Mesenchymal stem cell (in vitro differentiated cells and primary cell): Measurements from ENCODE around the gene PVALB.
A peak's percentile ranks its signal among the peaks of the same experiment; 100 is the strongest.

Experiments
- DNase-seq: peaks from one replicate; pipeline ENCODE4 v3.0.0-alpha.2; 2013
- H2AFZ ChIP-seq: one replicate; pipeline ENCODE4 v1.6.1; 2013; ENCODE audit warnings: low read depth, mild to moderate bottlenecking, control low read depth, inconsistent platforms, low read length, moderate library complexity
- H2AK5ac ChIP-seq: 2 replicates; pipeline ENCODE4 v1.6.1; 2013; ENCODE audit warnings: low read length, moderate library complexity, mild to moderate bottlenecking, inconsistent platforms; ENCODE audit not compliant: severe bottlenecking
- H2BK120ac ChIP-seq: one replicate; pipeline ENCODE4 v1.6.1; 2013; ENCODE audit warnings: low read depth, mild to moderate bottlenecking, inconsistent platforms, low read length, moderate library complexity
- H2BK12ac ChIP-seq, 2 experiments: one replicate each; pipeline ENCODE4 v1.6.1; 2013; ENCODE audit warnings: inconsistent platforms in 2 of 2, low read length in 2 of 2, mild to moderate bottlenecking in 2 of 2, moderate library complexity in 2 of 2, control low read depth in 1 of 2
- H2BK15ac ChIP-seq: one replicate; pipeline ENCODE4 v1.6.1; 2013; ENCODE audit warnings: mild to moderate bottlenecking, low read depth, inconsistent platforms; ENCODE audit not compliant: poor library complexity, severe bottlenecking
- H2BK5ac ChIP-seq: 2 replicates; pipeline ENCODE4 v1.6.1; 2013; ENCODE audit warnings: low read depth, mild to moderate bottlenecking, low read length, control low read depth, inconsistent platforms; ENCODE audit not compliant: poor library complexity, severe bottlenecking
- H3K14ac ChIP-seq, 2 experiments: one replicate each; pipeline ENCODE4 v1.6.1; 2013; ENCODE audit warnings: inconsistent platforms in 2 of 2, low read length in 2 of 2, control low read depth in 1 of 2, mild to moderate bottlenecking in 1 of 2, moderate library complexity in 1 of 2
- H3K18ac ChIP-seq, 2 experiments: one replicate each; pipeline ENCODE4 v1.6.1; 2013; ENCODE audit warnings: inconsistent platforms in 2 of 2, low read length in 2 of 2, control low read depth in 1 of 2, low read depth in 1 of 2, mild to moderate bottlenecking in 1 of 2
- H3K23ac ChIP-seq, 2 experiments: one replicate each; pipeline ENCODE4 v1.6.1; 2013; ENCODE audit warnings: inconsistent platforms in 2 of 2, low read length in 2 of 2, mild to moderate bottlenecking in 2 of 2, moderate library complexity in 2 of 2, control low read depth in 1 of 2
- H3K27ac ChIP-seq: 2 replicates; pipeline ENCODE4 v1.5.1; 2013; ENCODE audit warnings: mild to moderate bottlenecking, moderate library complexity, low read length, control low read depth, inconsistent platforms; ENCODE audit not compliant: poor library complexity, severe bottlenecking
- H3K27me3 ChIP-seq, 2 experiments: 2 replicates each; pipeline versions ENCODE4 v1.6.1 to v1.7.0; 2013; ENCODE audit warnings: low read length in 2 of 2, mild to moderate bottlenecking in 2 of 2, moderate library complexity in 2 of 2, control low read depth in 1 of 2, inconsistent platforms in 1 of 2; ENCODE audit not compliant: control insufficient read depth in 1 of 2, insufficient read depth in 1 of 2
- H3K36me3 ChIP-seq, 2 experiments: 2 replicates each; pipeline versions ENCODE4 v1.6.1 to v1.7.0; 2013; ENCODE audit warnings: low read length in 2 of 2, control low read depth in 1 of 2, inconsistent platforms in 1 of 2, low read depth in 1 of 2, mild to moderate bottlenecking in 1 of 2; ENCODE audit not compliant: insufficient read depth in 2 of 2, control insufficient read depth in 1 of 2
- H3K4ac ChIP-seq, 2 experiments: one replicate each; pipeline ENCODE4 v1.6.1; 2013; ENCODE audit warnings: inconsistent platforms in 2 of 2, low read length in 2 of 2, mild to moderate bottlenecking in 2 of 2, moderate library complexity in 2 of 2, control low read depth in 1 of 2, low read depth in 1 of 2
- H3K4me1 ChIP-seq: 2 replicates; pipeline ENCODE4 v1.6.1; 2013; ENCODE audit warnings: low read depth, low read length, control low read depth; ENCODE audit not compliant: control insufficient read depth, insufficient read depth
- H3K4me2 ChIP-seq: 2 replicates; pipeline ENCODE4 v1.6.1; 2013; ENCODE audit warnings: low read length, mild to moderate bottlenecking, inconsistent platforms; ENCODE audit not compliant: poor library complexity, severe bottlenecking
- H3K4me3 ChIP-seq, 2 experiments: 2 replicates each; pipeline versions ENCODE4 v1.5.1 to v1.7.0; 2013; ENCODE audit warnings: low read length in 2 of 2, mild to moderate bottlenecking in 2 of 2, control low read depth in 1 of 2, low read depth in 1 of 2; ENCODE audit not compliant: insufficient read depth in 1 of 2
- H3K79me1 ChIP-seq: replicated peaks from 2 replicates; pipeline ENCODE4 v1.6.1; 2013; ENCODE audit warnings: mild to moderate bottlenecking, control low read depth, low read length, inconsistent platforms; ENCODE audit not compliant: poor library complexity, severe bottlenecking
- H3K9ac ChIP-seq: 2 replicates; pipeline ENCODE4 v1.7.0; 2013; ENCODE audit warnings: mild to moderate bottlenecking, low read length, moderate library complexity
- H3K9me3 ChIP-seq: 2 replicates; pipeline ENCODE4 v1.7.0; 2013; ENCODE audit warnings: mild to moderate bottlenecking, low read length; ENCODE audit not compliant: control insufficient read depth
- H4K8ac ChIP-seq: one replicate; pipeline ENCODE4 v1.6.1; 2013; ENCODE audit warnings: inconsistent platforms, mild to moderate bottlenecking, low read length, moderate library complexity
- H4K91ac ChIP-seq: one replicate; pipeline ENCODE4 v1.6.1; 2013; ENCODE audit warnings: mild to moderate bottlenecking, low read length, inconsistent platforms
- WGBS: methylation state at CpG from one replicate; pipeline ENCODE4 v1.1.7; 2013; ENCODE audit warnings: mixed read lengths; 5-methylcytosine and 5-hydroxymethylcytosine counted together

The PVALB gene

DNA sequence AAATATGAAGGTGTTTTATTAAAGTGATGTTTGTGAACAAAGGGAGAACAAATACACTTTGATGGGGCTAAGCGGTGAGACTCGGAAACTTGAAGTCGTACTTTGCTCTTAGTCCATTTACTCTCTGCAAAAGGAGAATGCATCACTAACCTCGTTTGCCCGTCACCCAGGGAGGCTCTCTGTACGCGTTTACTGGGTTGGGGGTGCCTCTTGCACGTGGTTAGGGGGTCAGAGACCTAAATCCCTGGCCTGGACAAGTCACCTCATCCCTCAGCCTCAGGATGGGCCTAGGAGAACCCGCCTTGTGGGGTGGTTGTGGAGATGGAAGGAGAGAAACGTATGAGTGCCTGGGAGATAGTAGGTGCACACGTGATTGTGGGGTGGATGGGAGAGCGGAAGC lies 40.1 kb downstream of the PVALB start:
- Histone ChIP-seq H2AK5ac (no peak overlapping the region), H2BK15ac (no peak overlapping the region), H3K27me3 (no peaks in the 10 kb centered on the region), H2BK5ac (no peak overlapping the region), H3K18ac (peak overlapping the region in 1 of 2 experiments; percentile 46), H3K4me1 (peaks cover 4% of the 10 kb centered on the region), H3K4ac (peak overlapping the region in 1 of 2 experiments; percentile 6), H4K91ac (no peak overlapping the region), H3K9ac (peak overlapping the region; percentile 52), H4K8ac (peak overlapping the region; percentile 74), H3K27ac (no peak overlapping the region), H3K9me3 (no peaks in the 10 kb centered on the region), H3K14ac (peak overlapping the region in 1 of 2 experiments; percentile 66), H3K36me3 (peaks cover 4 to 9% of the 10 kb centered on the region in 2 experiments), H3K23ac (no peak overlapping the region), H3K4me3 (peak overlapping the region in 1 of 2 experiments; percentile 65), H2BK12ac (peak overlapping the region in 1 of 2 experiments; percentile 15), H3K79me1 (peaks cover 9% of the 10 kb centered on the region), H2BK120ac (no peak overlapping the region), H2AFZ (peak overlapping the region; percentile 33), H3K4me2 (peak overlapping the region; percentile 68)
- no peak for DNase-seq
- 88% methylated on average over 12 of the region's 12 CpGs for WGBS

DNA sequence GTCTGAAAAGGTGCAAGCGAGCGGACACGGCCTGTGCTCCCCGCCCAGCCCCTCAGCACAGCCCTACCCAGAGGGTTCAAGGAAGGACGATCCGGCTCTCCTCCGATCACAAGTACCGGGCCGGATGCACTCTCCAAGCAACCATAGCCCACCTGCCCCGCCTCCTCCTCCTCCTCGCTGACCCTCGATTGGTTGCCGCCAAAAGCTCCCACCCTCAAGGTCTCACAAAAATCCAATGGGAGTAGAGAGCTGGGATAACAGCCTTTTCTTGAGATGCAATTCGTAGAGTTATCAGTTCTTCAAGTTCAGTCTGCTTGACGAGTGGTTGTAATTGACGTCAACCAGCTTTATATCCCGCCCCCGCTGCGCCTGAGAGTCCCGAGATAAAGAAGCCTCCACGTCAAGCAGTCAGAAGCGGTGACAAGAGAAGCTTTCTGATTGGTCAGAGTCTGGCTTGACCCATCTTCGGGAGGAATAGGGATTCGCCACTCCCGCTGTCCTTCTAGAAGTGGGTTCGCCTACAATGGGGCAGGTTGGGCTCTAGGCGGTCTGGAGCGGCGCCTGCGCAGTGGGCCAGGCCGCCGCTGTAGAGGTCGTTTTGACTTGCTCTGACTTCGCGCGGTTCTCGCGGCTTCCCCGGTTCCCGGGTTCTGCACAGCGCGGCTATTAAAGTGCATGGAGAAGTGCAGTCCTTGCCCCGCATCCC lies 40.7 kb downstream of the PVALB start, which contains the start of gene IFT27:
TSS of gene IFT27 (minus strand) at position 156 of the 706 bp plus-strand sequence. CDS start 412 bp downstream, outside the sequence.
- no peak within 1 kb of the TSS for H2BK15ac ChIP-seq
- peak within 1 kb of the TSS; percentile 91 for H2AFZ ChIP-seq
- H2BK12ac ChIP-seq = peak within 1 kb of the TSS in 1 of 2 experiments; percentile 15
- peak within 1 kb of the TSS in 1 of 2 experiments; percentile 96 for H3K4ac ChIP-seq
- H3K14ac ChIP-seq = peak within 1 kb of the TSS in 1 of 2 experiments; percentile 66
- H3K79me1 ChIP-seq = peaks cover 14% of the 10 kb centered on the region
- no peaks in the 10 kb centered on the region for H3K9me3 ChIP-seq
- no peak within 1 kb of the TSS for H2BK5ac ChIP-seq
- no peaks in the 10 kb centered on the region for H3K27me3 ChIP-seq
- peaks cover 3% of the 10 kb centered on the region for H3K4me1 ChIP-seq
- WGBS = under 1% methylated on average over 38 of the region's 43 CpGs
- H2AK5ac ChIP-seq = no peak within 1 kb of the TSS
- peak within 1 kb of the TSS; percentile 88 for H2BK120ac ChIP-seq
- no peak within 1 kb of the TSS for H3K23ac ChIP-seq
- H3K4me3 ChIP-seq = peak within 1 kb of the TSS; percentile 85 to 89
- peak within 1 kb of the TSS; percentile 68 for H3K4me2 ChIP-seq
- H4K91ac ChIP-seq = no peak within 1 kb of the TSS
- H3K36me3 ChIP-seq = peaks cover 5 to 15% of the 10 kb centered on the region in 2 experiments
- H3K18ac ChIP-seq = peak within 1 kb of the TSS; percentile 64 to 92
- H3K27ac ChIP-seq = no peak within 1 kb of the TSS
- DNase-seq = peak; percentile 100
- H3K9ac ChIP-seq = peak within 1 kb of the TSS; percentile 88
- peak within 1 kb of the TSS; percentile 74 for H4K8ac ChIP-seq

DNA sequence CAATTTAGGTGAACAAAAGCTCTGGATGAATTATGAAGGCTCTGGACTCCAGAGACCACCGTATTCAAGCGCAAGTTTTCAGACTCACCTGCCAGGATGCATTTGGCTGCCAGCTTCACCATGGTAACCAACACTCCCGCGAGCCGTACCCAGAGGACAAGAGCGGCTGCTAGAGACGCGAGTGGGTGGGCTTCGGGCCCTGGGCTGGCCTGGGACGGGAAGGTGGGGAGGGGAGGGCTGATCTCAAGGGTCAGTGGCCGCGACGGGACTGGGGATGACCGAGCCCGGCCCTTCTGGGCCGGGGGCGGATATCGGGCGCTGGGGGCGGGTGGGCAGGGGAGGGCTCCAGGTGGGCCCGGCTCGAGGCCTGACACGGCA lies 41.3 kb downstream of the PVALB start:
- 2% methylated on average over 11 of the region's 23 CpGs for WGBS
- H3K18ac ChIP-seq = peak overlapping the region; percentile 64 to 92
- no peak overlapping the region for H3K14ac ChIP-seq
- H3K9me3 ChIP-seq = no peaks in the 10 kb centered on the region
- no peak overlapping the region for H4K91ac ChIP-seq
- H2AK5ac ChIP-seq = no peak overlapping the region
- H2BK120ac ChIP-seq = peak overlapping the region; percentile 88
- no peaks in the 10 kb centered on the region for H3K27me3 ChIP-seq
- H3K27ac ChIP-seq = no peak overlapping the region
- no peak overlapping the region for H2BK15ac ChIP-seq
- H3K23ac ChIP-seq = no peak overlapping the region
- H3K4me3 ChIP-seq = peak overlapping the region; percentile 85 to 89
- H2BK12ac ChIP-seq = no peak overlapping the region
- peaks cover 14% of the 10 kb centered on the region for H3K79me1 ChIP-seq
- peak overlapping the region; percentile 88 for H3K9ac ChIP-seq
- no peak for DNase-seq
- peak overlapping the region; percentile 58 for H3K4me2 ChIP-seq
- H3K36me3 ChIP-seq = peaks cover 5 to 16% of the 10 kb centered on the region in 2 experiments
- H3K4ac ChIP-seq = peak overlapping the region in 1 of 2 experiments; percentile 96
- peak overlapping the region; percentile 91 for H2AFZ ChIP-seq
- H2BK5ac ChIP-seq = no peak overlapping the region
- H3K4me1 ChIP-seq = peaks cover 4% of the 10 kb centered on the region
- no peak overlapping the region for H4K8ac ChIP-seq

DNA sequence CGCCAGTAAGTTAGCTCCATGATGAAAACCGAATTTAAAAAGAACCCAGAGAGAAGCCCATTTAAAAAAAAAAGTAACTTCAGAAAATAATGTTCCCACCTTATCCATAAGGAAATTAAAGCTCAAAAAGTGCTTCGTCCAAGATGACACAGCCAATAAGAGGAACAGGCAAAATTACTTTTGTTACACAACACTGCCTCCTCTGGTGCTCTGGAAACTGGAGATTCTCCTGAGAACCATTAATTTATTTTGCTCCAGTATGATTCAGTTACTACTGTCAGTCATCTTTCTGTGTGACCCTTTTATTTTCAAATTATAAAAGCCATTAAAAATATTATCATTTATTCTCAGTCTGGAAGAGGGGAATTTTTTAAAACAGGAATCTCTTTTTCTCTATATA lies 42.9 kb downstream of the PVALB start:
- Histone ChIP-seq H3K4me1 (peaks cover 4% of the 10 kb centered on the region), H3K14ac (no peak overlapping the region), H2BK12ac (no peak overlapping the region), H2AFZ (no peak overlapping the region), H3K9ac (no peak overlapping the region), H3K4ac (no peak overlapping the region), H3K4me3 (no peak overlapping the region), H2BK120ac (no peak overlapping the region), H4K8ac (no peak overlapping the region), H3K9me3 (no peaks in the 10 kb centered on the region), H3K79me1 (peaks cover 14% of the 10 kb centered on the region), H2BK5ac (no peak overlapping the region), H3K18ac (no peak overlapping the region), H4K91ac (no peak overlapping the region), H3K23ac (no peak overlapping the region), H3K27me3 (no peaks in the 10 kb centered on the region), H3K4me2 (no peak overlapping the region), H2BK15ac (no peak overlapping the region), H3K36me3 (peaks cover 9 to 16% of the 10 kb centered on the region in 2 experiments), H2AK5ac (no peak overlapping the region), H3K27ac (no peak overlapping the region)
- WGBS = 76% methylated on average over 3 of the region's 3 CpGs
- DNase-seq = peak; percentile 45
